GM12878 (cell line): ENCODE results near the gene SMIM35. TPM values are rescaled to one million over a fixed set of nuclear protein-coding genes. Genes with fewer than 3 reads are reported as not detected.

ENCODE experiments used
- ATAC-seq: fragments of 200-7000 bp; cut with Tn5 transposase; 3 replicates; pipeline ENCODE4 v1.9.1; 2020; ENCODE audit warnings: mild to moderate bottlenecking, moderate library complexity
- BruUV-seq: library from RNA; stranded (reverse); fragments of 400-500 nt; replicated peaks from 2 replicates; lab custom pipeline; 2021; lab: Mats Ljungman, UMichigan
- CTCF ChIA-PET: fragments of 300-600 bp; sonication (Branson Sonifier 250); formaldehyde crosslinking; extraction: SDS; loops from one replicate; lab custom pipeline; 2021; ENCODE audit warnings: inconsistent platforms; lab: Yijun Ruan, JAX
- POLR2A ChIA-PET: fragments of 350-600 bp; formaldehyde crosslinking; extraction: SDS; loops from one replicate; lab custom pipeline; 2021; ENCODE audit warnings: inconsistent platforms; lab: Charles Lee
- RAD21 ChIA-PET: fragments of 300-600 bp; sonication (Branson Sonifier 250); formaldehyde crosslinking; loops from one replicate; lab custom pipeline; 2023; ENCODE audit warnings: antibody characterized with exemption; ENCODE audit not compliant: unreplicated experiment; lab: Charles Lee
- SMC1A ChIA-PET: fragments of 300-600 bp; sonication (Branson Sonifier 250); formaldehyde crosslinking; loops from one replicate; lab custom pipeline; 2023; ENCODE audit not compliant: unreplicated experiment, uncharacterized antibody; lab: Charles Lee
- DNase-seq: peaks from one replicate; pipeline ENCODE4 v3.0.0-alpha.2; 2011; ENCODE audit warnings: low read depth, low spot score
- FAIRE-seq: peaks from 3 replicates; lab custom pipeline; 2011; peaks lifted over from hg19 to GRCh38; lab: Jason Lieb, UNC
- H2AFZ ChIP-seq: 2 replicates; pipeline ENCODE4 v1.6.0; 2011; ENCODE audit warnings: low read depth, low read length, control low read depth; ENCODE audit not compliant: control insufficient read depth
- H3K27ac ChIP-seq: 2 replicates; pipeline ENCODE4 v1.5.1; 2011; ENCODE audit warnings: control low read depth; ENCODE audit not compliant: control insufficient read depth, insufficient read depth
- H3K27me3 ChIP-seq, 2 experiments: replicated peaks in 1 of 2; 2 replicates each; pipeline versions ENCODE4 v1.6.0 to v1.6.1; 2011; ENCODE audit warnings: low read length in 1 of 2; ENCODE audit not compliant: control insufficient read depth in 2 of 2, insufficient read depth in 2 of 2
- H3K36me3 ChIP-seq, 2 experiments: 2 replicates each; pipeline ENCODE4 v1.5.1; 2011; ENCODE audit warnings: low read length in 1 of 2; ENCODE audit not compliant: control insufficient read depth in 2 of 2, insufficient read depth in 2 of 2
- H3K4me1 ChIP-seq: 2 replicates; pipeline ENCODE4 v1.6.1; 2011; ENCODE audit warnings: mild to moderate bottlenecking, low read length, moderate library complexity, mixed read lengths; ENCODE audit not compliant: control insufficient read depth, insufficient read depth
- H3K4me2 ChIP-seq: 2 replicates; pipeline ENCODE4 v1.6.0; 2011; ENCODE audit warnings: control low read depth; ENCODE audit not compliant: control insufficient read depth, insufficient read depth
- H3K4me3 ChIP-seq: fragments of 200-600 bp; sonication (generic); 2 replicates; pipeline ENCODE4 v1.5.1; 2016
- H3K79me2 ChIP-seq: 2 replicates; pipeline ENCODE4 v1.6.0; 2011; ENCODE audit warnings: low read length; ENCODE audit not compliant: control insufficient read depth, insufficient read depth
- H3K9ac ChIP-seq: 2 replicates; pipeline ENCODE4 v1.8.0; 2011; ENCODE audit warnings: low read length, control low read depth, mixed read lengths; ENCODE audit not compliant: control insufficient read depth, insufficient read depth
- H3K9me3 ChIP-seq: replicated peaks from 3 replicates; pipeline ENCODE4 v1.5.1; 2011; ENCODE audit warnings: mild to moderate bottlenecking, low read length; ENCODE audit not compliant: control insufficient read depth, insufficient read depth
- H4K20me1 ChIP-seq: 2 replicates; pipeline ENCODE4 v1.6.0; 2011; ENCODE audit not compliant: control insufficient read depth, insufficient read depth
- CHD1 ChIP-seq: IDR thresholded peaks from 2 replicates; pipeline ENCODE4 v1.6.1; 2012; ENCODE audit warnings: low read depth, low read length, improper control_type of control experiment
- EZH2 ChIP-seq: IDR thresholded peaks from 2 replicates; pipeline ENCODE4 v1.6.1; 2012; ENCODE audit warnings: low read depth, mild to moderate bottlenecking, control low read depth, inconsistent platforms, low read length, borderline replicate concordance; ENCODE audit not compliant: control insufficient read depth
- GABPA ChIP-seq: IDR thresholded peaks from 2 replicates; pipeline ENCODE4 v1.6.1; 2014; ENCODE audit warnings: antibody characterized with exemption, low read depth, mild to moderate bottlenecking, inconsistent platforms
- KLF5 ChIP-seq: fragments of 450-650 bp; IDR thresholded peaks from 2 replicates; pipeline ENCODE4 v1.6.1; 2014; ENCODE audit warnings: mild to moderate bottlenecking; ENCODE audit not compliant: partially characterized antibody
- POLR2AphosphoS2 ChIP-seq: IDR thresholded peaks from 2 replicates; pipeline ENCODE4 v1.6.1; 2011; ENCODE audit warnings: low read depth, mild to moderate bottlenecking, low read length, improper control_type of control experiment, moderate library complexity
- SMAD5 ChIP-seq: IDR thresholded peaks from 2 replicates; pipeline ENCODE4 v1.6.1; 2016; ENCODE audit warnings: antibody characterized with exemption, low read depth
- ZBED1 ChIP-seq: IDR thresholded peaks from 2 replicates; pipeline ENCODE4 v1.6.1; 2016; ENCODE audit warnings: borderline replicate concordance
- WGBS: methylation state at CpG from one replicate; pipeline ENCODE4 v1.1.6; 2016; ENCODE audit warnings: low lambda C conversion rate; ENCODE audit not compliant: insufficient replicate concordance, insufficient coverage; ENCODE audit errors: missing lambda C conversion rate; 5-methylcytosine and 5-hydroxymethylcytosine counted together
- in situ Hi-C: fragments of 300-500 bp; cut with MboI; formaldehyde crosslinking; loops from 9 replicates; pipeline ENCODE4 v1.14.3; 2018; ENCODE audit warnings: mixed read lengths
- intact Hi-C: fragments of 100-400 bp; cut with micrococcal nuclease; formaldehyde crosslinking; loops from one replicate; pipeline ENCODE4 v1.14.2; 2022; ENCODE audit not compliant: unreplicated experiment
- polyA plus RNA-seq, 11 experiments: library from polyadenylated mRNA; depleted of rRNA in 4 of 11; unstranded in 6 of 11; stranded (reverse) in 5 of 11; fragments of >200 nt; fragmentation: Nextera tagmentation in 4 of 11; fragmentation: Illumina TruSeq in 1 of 11; extraction: Ambion mirVana in 4 of 11; extraction: Trizol in 1 of 11; gene quantifications; 1 replicate in 1 of 11; 2 replicates in 10 of 11; pipeline versions ENCODE4 v1.2.1 to v1.2.3, GENCODE V29; 2011 to 2016; ENCODE audit warnings: inconsistent platforms in 2 of 11, missing spikeins in 2 of 11, low read depth in 1 of 11
- total RNA-seq, 4 experiments: library from RNA; depleted of rRNA in 3 of 4; stranded (reverse); fragments of >200 nt in 3 of 4; fragmentation: Illumina TruSeq in 1 of 4; extraction: Trizol in 1 of 4; gene quantifications; 2 replicates each; pipeline versions ENCODE4 v1.2.1 to v1.2.3, GENCODE V29; 2013 to 2021
- TF ChIP-seq, protein P1 (sequence below): IDR thresholded peaks from 2 replicates; pipeline ENCODE4 v1.6.1; 2011; ENCODE audit warnings: mild to moderate bottlenecking, low read depth, low read length, moderate library complexity; ENCODE audit not compliant: insufficient replicate concordance
- TF ChIP-seq, protein P2 (sequence below): fragments of 450-650 bp; IDR thresholded peaks from 2 replicates; pipeline ENCODE4 v1.6.1; 2017; ENCODE audit warnings: mild to moderate bottlenecking, moderate library complexity
- TF ChIP-seq, protein P3 (sequence below): IDR thresholded peaks from 2 replicates; pipeline ENCODE4 v1.6.1; 2012; ENCODE audit warnings: improper control_type of control experiment, low read depth, low read length; ENCODE audit not compliant: insufficient replicate concordance

Gene SMIM35
- total and polyA plus RNA-seq, 10 of the 15 experiments (the other 5 are each of a cell fraction or from before 2014, with no cell fraction given) = 0.02 to 1.1 (median 0.05) TPM; not detected in 5

DNA sequence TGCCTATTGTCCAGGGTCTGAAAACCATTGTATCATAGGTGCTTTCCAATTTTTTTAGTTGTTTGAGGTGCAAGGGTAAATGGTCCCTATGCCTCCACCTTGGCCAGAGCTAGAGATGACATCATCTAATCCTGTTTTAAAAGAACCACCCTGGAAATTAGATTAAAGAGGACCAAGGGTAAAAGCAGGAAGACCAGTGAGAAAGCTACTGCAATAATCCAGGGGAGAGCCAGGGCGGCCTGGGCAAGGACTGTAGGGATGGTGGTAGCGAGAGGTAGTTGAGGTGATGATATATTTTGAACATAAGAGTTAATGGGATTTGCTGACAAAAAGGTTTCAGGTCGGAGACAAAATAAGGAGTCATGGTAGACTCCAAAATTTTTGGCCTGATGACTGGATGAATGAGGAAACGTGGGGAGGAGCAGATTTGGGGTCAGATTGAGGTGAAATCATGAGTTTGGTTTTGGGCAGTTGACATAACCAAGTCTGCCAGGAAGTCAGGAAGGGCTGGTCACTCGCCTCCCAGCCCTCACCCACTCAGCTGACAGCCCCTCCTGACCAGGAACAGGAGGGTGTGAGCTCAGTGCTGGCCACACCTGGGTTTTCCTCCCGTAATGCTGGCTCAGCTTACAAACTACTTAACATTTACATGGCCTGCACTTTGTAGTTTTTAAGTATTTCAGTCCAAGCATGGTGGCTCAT lies 42.9 kb upstream of the SMIM35 start (continued):
- no peak for TF ChIP-seq POLR2AphosphoS2

DNA sequence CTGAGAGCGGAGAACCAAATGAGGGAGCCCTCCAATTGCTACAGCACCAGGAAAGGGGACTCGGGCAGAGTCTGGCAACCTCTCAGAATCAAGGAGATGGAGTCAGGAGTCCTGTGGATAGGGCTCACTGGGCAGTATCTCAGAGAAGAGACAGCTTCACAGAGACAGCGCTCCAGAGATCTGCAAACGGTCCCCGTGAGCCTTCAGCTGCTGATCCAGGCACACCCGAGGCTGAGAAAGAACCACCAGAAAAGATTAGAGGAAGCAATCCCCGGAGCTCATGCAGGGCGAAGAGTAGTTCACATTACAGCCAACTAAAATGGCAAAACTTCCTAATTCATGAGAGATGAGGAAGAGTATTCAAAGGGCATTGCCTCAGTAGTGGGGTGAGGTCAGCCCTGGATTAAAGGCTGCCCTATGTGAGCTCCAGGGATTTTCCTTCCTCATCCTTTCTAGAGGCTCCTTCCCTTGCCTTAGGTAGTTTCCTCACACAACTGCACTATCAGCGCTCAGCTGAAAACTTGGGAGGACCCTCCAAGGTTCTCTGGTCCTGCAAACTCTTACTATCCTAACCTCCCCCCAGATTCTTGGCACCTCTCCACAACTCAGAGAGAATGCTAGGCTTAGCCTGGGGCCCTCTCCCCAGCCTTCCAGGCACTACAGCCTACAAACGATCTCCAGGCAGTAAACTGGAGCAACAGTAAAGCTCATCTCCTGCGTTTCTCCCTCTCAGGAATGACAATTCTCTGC lies 42.1 kb upstream of the SMIM35 start:
- no peak for FAIRE-seq
- Histone ChIP-seq H3K79me2 (no peaks in the 10 kb centered on the region), H3K4me3 (no peak overlapping the region), H3K4me1 (no peaks in the 10 kb centered on the region), H3K9me3 (no peaks in the 10 kb centered on the region), H3K4me2 (no peak overlapping the region), H3K27ac (no peak overlapping the region), H3K36me3 (no peaks in the 10 kb centered on the region), H4K20me1 (no peaks in the 10 kb centered on the region), H3K27me3 (peaks cover 0 to 3% of the 10 kb centered on the region in 2 experiments; a peak in 3 of 4 replicates), H3K9ac (no peak overlapping the region), H2AFZ (no peak overlapping the region)
- ChIA-PET POLR2A (no interaction called here), CTCF (no interaction called here), RAD21 (no interaction called here), SMC1A (no interaction called here)
- ATAC-seq = no peak
- intact Hi-C loops = no loop called here
- BruUV-seq = no TSS peak
- WGBS = 21% methylated on average over 11 of the region's 11 CpGs
- DNase-seq = no peak
- in situ Hi-C loops = no loop called here
- TF ChIP-seq CHD1 = no peak
- TF ChIP-seq KLF5 = no peak
- TF ChIP-seq, protein P1, sequence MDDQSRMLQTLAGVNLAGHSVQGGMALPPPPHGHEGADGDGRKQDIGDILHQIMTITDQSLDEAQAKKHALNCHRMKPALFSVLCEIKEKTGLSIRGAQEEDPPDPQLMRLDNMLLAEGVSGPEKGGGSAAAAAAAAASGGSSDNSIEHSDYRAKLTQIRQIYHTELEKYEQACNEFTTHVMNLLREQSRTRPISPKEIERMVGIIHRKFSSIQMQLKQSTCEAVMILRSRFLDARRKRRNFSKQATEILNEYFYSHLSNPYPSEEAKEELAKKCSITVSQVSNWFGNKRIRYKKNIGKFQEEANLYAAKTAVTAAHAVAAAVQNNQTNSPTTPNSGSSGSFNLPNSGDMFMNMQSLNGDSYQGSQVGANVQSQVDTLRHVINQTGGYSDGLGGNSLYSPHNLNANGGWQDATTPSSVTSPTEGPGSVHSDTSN = no peak
- no peak for TF ChIP-seq EZH2
- no peak for TF ChIP-seq SMAD5
- no peak for TF ChIP-seq GABPA
- TF ChIP-seq, protein P2, sequence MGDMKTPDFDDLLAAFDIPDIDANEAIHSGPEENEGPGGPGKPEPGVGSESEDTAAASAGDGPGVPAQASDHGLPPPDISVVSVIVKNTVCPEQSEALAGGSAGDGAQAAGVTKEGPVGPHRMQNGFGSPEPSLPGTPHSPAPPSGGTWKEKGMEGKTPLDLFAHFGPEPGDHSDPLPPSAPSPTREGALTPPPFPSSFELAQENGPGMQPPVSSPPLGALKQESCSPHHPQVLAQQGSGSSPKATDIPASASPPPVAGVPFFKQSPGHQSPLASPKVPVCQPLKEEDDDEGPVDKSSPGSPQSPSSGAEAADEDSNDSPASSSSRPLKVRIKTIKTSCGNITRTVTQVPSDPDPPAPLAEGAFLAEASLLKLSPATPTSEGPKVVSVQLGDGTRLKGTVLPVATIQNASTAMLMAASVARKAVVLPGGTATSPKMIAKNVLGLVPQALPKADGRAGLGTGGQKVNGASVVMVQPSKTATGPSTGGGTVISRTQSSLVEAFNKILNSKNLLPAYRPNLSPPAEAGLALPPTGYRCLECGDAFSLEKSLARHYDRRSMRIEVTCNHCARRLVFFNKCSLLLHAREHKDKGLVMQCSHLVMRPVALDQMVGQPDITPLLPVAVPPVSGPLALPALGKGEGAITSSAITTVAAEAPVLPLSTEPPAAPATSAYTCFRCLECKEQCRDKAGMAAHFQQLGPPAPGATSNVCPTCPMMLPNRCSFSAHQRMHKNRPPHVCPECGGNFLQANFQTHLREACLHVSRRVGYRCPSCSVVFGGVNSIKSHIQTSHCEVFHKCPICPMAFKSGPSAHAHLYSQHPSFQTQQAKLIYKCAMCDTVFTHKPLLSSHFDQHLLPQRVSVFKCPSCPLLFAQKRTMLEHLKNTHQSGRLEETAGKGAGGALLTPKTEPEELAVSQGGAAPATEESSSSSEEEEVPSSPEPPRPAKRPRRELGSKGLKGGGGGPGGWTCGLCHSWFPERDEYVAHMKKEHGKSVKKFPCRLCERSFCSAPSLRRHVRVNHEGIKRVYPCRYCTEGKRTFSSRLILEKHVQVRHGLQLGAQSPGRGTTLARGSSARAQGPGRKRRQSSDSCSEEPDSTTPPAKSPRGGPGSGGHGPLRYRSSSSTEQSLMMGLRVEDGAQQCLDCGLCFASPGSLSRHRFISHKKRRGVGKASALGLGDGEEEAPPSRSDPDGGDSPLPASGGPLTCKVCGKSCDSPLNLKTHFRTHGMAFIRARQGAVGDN = no peak
- TF ChIP-seq, protein P3, sequence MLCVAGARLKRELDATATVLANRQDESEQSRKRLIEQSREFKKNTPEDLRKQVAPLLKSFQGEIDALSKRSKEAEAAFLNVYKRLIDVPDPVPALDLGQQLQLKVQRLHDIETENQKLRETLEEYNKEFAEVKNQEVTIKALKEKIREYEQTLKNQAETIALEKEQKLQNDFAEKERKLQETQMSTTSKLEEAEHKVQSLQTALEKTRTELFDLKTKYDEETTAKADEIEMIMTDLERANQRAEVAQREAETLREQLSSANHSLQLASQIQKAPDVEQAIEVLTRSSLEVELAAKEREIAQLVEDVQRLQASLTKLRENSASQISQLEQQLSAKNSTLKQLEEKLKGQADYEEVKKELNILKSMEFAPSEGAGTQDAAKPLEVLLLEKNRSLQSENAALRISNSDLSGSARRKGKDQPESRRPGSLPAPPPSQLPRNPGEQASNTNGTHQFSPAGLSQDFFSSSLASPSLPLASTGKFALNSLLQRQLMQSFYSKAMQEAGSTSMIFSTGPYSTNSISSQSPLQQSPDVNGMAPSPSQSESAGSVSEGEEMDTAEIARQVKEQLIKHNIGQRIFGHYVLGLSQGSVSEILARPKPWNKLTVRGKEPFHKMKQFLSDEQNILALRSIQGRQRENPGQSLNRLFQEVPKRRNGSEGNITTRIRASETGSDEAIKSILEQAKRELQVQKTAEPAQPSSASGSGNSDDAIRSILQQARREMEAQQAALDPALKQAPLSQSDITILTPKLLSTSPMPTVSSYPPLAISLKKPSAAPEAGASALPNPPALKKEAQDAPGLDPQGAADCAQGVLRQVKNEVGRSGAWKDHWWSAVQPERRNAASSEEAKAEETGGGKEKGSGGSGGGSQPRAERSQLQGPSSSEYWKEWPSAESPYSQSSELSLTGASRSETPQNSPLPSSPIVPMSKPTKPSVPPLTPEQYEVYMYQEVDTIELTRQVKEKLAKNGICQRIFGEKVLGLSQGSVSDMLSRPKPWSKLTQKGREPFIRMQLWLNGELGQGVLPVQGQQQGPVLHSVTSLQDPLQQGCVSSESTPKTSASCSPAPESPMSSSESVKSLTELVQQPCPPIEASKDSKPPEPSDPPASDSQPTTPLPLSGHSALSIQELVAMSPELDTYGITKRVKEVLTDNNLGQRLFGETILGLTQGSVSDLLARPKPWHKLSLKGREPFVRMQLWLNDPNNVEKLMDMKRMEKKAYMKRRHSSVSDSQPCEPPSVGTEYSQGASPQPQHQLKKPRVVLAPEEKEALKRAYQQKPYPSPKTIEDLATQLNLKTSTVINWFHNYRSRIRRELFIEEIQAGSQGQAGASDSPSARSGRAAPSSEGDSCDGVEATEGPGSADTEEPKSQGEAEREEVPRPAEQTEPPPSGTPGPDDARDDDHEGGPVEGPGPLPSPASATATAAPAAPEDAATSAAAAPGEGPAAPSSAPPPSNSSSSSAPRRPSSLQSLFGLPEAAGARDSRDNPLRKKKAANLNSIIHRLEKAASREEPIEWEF = no peak
- TF ChIP-seq ZBED1 = no peak
